Progenitor cell of endocrine pancreas (in vitro differentiated cells): ENCODE results near the gene TCTA. TPM values are rescaled to one million over a fixed set of nuclear protein-coding genes. Genes with fewer than 3 reads are reported as not detected.
A peak's percentile ranks its signal among the peaks of the same experiment; 100 is the strongest.

ENCODE experiments used
- DNase-seq: peaks from one replicate; pipeline ENCODE4 v3.0.0; 2021; ENCODE audit warnings: low spot score; ENCODE audit not compliant: unreplicated experiment
- H3K27ac Mint-ChIP-seq: 2 replicates; pipeline ENCODE4 v1.8.0; 2021; ENCODE audit warnings: mild to moderate bottlenecking, moderate library complexity, mixed read lengths
- H3K27me3 Mint-ChIP-seq: 2 replicates; pipeline ENCODE4 v1.8.0; 2021; ENCODE audit warnings: mixed read lengths
- H3K36me3 Mint-ChIP-seq: 2 replicates; pipeline ENCODE4 v1.8.0; 2022; ENCODE audit warnings: mixed read lengths; ENCODE audit not compliant: insufficient read depth
- H3K4me1 Mint-ChIP-seq: 2 replicates; pipeline ENCODE4 v1.8.0; 2021; ENCODE audit warnings: low read depth, mixed read lengths
- H3K4me3 Mint-ChIP-seq: 2 replicates; pipeline ENCODE4 v1.8.0; 2021; ENCODE audit warnings: low read depth, mild to moderate bottlenecking, moderate library complexity, mixed read lengths
- H3K9me3 Mint-ChIP-seq: 2 replicates; pipeline ENCODE4 v1.8.0; 2021; ENCODE audit warnings: low read depth, mixed read lengths
- total RNA-seq: library from RNA; stranded (reverse); gene quantifications from 2 replicates; pipeline ENCODE4 v1.2.1, GENCODE V29; 2021
- TF ChIP-seq, protein P1 (sequence below): fragments of 200-600 bp; sonication (generic); IDR thresholded peaks from one replicate; pipeline ENCODE4 v1.5.0; 2021; ENCODE audit warnings: antibody characterized with exemption, mild to moderate bottlenecking; ENCODE audit not compliant: unreplicated experiment

Gene TCTA
- total RNA-seq, 1 donor from 2014 or later = 18.8 TPM

- Mint-ChIP-seq H3K4me1 (peaks cover 26% of the 10 kb centered on the region), H3K27me3 (no peaks in the 10 kb centered on the region), H3K4me3 (peak overlapping the region; percentile 92), H3K27ac (peak overlapping the region; percentile 96), H3K36me3 (no peaks in the 10 kb centered on the region), H3K9me3 (no peaks in the 10 kb centered on the region)
- DNase-seq = peak; percentile 39
- TF ChIP-seq, protein P1, sequence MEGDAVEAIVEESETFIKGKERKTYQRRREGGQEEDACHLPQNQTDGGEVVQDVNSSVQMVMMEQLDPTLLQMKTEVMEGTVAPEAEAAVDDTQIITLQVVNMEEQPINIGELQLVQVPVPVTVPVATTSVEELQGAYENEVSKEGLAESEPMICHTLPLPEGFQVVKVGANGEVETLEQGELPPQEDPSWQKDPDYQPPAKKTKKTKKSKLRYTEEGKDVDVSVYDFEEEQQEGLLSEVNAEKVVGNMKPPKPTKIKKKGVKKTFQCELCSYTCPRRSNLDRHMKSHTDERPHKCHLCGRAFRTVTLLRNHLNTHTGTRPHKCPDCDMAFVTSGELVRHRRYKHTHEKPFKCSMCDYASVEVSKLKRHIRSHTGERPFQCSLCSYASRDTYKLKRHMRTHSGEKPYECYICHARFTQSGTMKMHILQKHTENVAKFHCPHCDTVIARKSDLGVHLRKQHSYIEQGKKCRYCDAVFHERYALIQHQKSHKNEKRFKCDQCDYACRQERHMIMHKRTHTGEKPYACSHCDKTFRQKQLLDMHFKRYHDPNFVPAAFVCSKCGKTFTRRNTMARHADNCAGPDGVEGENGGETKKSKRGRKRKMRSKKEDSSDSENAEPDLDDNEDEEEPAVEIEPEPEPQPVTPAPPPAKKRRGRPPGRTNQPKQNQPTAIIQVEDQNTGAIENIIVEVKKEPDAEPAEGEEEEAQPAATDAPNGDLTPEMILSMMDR = no peak
These were observed 672 bp upstream of the TCTA start for GRCh38 chr3:49411535-49411967.

DNA sequence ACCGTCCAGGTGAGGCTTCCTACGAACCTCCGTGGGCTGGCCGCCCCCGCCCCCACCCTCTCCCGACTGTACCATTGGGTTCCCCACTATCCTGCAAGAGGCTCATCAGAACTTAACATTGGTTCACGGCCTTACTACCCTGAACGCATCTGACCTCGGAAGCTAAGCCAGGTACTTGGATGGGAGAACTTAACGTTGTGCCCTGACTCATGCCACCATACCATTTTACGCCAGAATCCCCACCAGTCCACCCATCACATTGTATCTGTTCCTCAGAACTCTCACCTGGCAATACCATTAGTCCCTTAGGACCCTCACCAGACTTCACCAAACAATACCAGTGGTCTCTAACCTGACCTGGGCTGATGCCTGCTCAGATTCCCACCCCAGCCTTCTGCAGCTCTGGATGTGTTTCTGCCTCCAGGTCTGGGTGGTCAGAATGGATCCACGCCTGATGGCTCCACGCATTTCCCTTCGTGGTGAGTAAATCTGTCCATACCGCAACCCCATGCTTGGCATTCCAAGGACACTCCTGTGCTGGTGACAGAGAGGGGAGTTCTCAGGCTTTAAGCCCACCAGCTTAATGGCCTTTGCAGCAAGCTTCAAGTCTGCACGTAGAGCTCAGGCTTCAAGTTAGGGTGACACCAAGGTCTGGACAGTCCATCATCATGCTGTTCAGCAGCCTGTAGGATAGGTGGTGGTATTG, 562 bp downstream of the TCTA start:
- DNase-seq = no peak
- Mint-ChIP-seq H3K27ac (peak overlapping the region; percentile 96), H3K27me3 (no peaks in the 10 kb centered on the region), H3K4me1 (peaks cover 21% of the 10 kb centered on the region), H3K4me3 (peak overlapping the region; percentile 87), H3K9me3 (no peaks in the 10 kb centered on the region), H3K36me3 (no peaks in the 10 kb centered on the region)
- TF ChIP-seq, protein P1 = no peak

DNA sequence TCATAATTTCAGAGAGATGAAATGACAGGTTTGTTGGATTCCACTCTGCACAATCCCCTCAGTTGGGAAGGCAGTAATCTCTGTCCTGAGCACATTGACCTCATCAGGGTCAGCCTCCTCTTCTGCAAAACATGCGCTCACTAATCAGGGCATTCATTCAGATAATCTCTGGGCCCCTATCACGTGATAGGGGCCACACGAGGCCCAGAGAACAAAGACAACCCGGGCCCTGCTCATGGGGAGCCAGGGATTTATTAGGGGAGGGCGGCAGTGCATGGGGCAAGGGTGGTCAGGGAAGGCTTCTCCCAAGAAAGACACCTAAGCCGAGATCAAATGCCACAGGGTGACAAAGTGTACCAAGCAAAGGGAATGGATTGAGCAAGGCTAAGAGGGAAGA, 1.1 kb downstream of the TCTA start:
- no peaks in the 10 kb centered on the region for H3K36me3 Mint-ChIP-seq
- H3K27me3 Mint-ChIP-seq = no peaks in the 10 kb centered on the region
- peak overlapping the region; percentile 87 for H3K4me3 Mint-ChIP-seq
- H3K9me3 Mint-ChIP-seq = no peaks in the 10 kb centered on the region
- no peak for DNase-seq
- peak overlapping the region; percentile 96 for H3K27ac Mint-ChIP-seq
- peaks cover 20% of the 10 kb centered on the region for H3K4me1 Mint-ChIP-seq
- TF ChIP-seq, protein P1 = no peak

GRCh38 chr3:49414753-49415152, 2.5 kb downstream of the TCTA start:
- DNase-seq = no peak
- Mint-ChIP-seq H3K4me1 (peaks cover 16% of the 10 kb centered on the region), H3K27ac (no peak overlapping the region), H3K27me3 (no peaks in the 10 kb centered on the region), H3K9me3 (no peaks in the 10 kb centered on the region), H3K36me3 (no peaks in the 10 kb centered on the region), H3K4me3 (no peak overlapping the region)
- TF ChIP-seq, protein P1 = no peak

DNA sequence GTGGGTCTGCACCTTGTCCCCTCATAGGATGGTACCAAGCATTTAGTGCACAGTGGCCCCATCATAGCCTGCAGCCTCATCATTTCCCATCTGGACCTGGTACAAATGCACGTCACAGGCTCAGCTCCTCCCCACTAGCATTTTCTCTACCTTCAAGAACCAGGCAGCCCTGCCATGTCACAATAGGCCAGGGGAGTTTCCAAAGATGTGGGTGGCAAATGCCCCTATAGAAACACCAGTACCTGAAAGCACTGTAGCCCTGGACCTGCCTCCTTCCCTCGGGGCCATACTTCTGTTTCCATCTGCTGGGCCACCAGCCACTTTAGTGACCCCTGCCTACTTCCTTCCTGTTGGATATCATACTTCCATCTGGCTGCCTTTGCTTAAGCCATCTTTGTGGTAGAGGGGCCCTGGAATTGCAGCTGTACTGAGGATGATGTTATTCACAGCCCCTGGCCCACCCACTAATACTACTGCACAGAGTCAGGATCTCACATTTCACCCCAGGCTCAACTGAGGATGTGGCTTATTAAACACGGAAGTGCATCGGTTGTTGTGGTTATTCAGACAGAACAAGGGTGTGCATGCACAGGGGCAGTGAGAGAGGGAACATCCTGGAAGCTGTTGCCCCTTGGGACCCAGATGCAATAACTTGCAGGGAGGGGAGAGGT, 3.8 kb downstream of the TCTA start:
- H3K27me3 Mint-ChIP-seq = no peaks in the 10 kb centered on the region
- no peaks in the 10 kb centered on the region for H3K9me3 Mint-ChIP-seq
- H3K4me1 Mint-ChIP-seq = peaks cover 7% of the 10 kb centered on the region
- no peak for DNase-seq
- H3K36me3 Mint-ChIP-seq = no peaks in the 10 kb centered on the region
- no peak overlapping the region for H3K4me3 Mint-ChIP-seq
- H3K27ac Mint-ChIP-seq = no peak overlapping the region
- TF ChIP-seq, protein P1 = no peak
